Lower leg skin (tissue), 3 donors: ENCODE measurements around the gene SCAI.
"Not testable (repeated sequence)": the region's sequence is repeated elsewhere in the genome, so short reads cannot be mapped to it uniquely, and the experiment has no call there.

Source experiments
- CTCF ChIP-seq, 3 donors: fragments of 450-650 bp; IDR thresholded peaks; one replicate each; pipeline ENCODE4 v1.5.1; 2016; ENCODE audit warnings: antibody characterized with exemption in 3 of 3, mild to moderate bottlenecking in 3 of 3, moderate library complexity in 2 of 3
- POLR2A ChIP-seq, 2 donors: fragments of 450-650 bp; IDR thresholded peaks; one replicate each; pipeline ENCODE4 v1.6.1; 2016 to 2017; ENCODE audit warnings: antibody characterized with exemption in 2 of 2, mild to moderate bottlenecking in 1 of 2, moderate library complexity in 1 of 2

- not testable (repeated sequence) for TF ChIP-seq CTCF, POLR2A (IDR thresholded peaks at IDR 0.05)
These were observed 183.5 kb downstream of the SCAI start for GRCh38 chr9:124959671-124960408.
